Right lobe of liver (tissue), 6 donors: ENCODE results near the gene TMEM253. TPM values are rescaled to one million over a fixed set of nuclear protein-coding genes. Genes with fewer than 3 reads are reported as not detected.

Experiments used
- ATAC-seq, 4 donors: fragments of 200-7000 bp; cut with Tn5 transposase; one replicate each; pipeline ENCODE4 v1.9.1; 2020; ENCODE audit warnings: mild to moderate bottlenecking in 4 of 4, moderate library complexity in 4 of 4
- DNase-seq, 3 donors: peaks; one replicate each; pipeline ENCODE4 v3.0.0-alpha.2; 2020
- H3K27ac ChIP-seq, 3 donors: fragments of 200-600 bp; one replicate each; pipeline ENCODE4 v1.8.0; 2022
- H3K27me3 ChIP-seq, 2 donors: fragments of 200-600 bp; one replicate each; pipeline ENCODE4 v1.8.0; 2022
- H3K36me3 ChIP-seq, 4 donors: fragments of 200-600 bp; sonication (generic) in 1 of 4; one replicate each; pipeline versions ENCODE4 v1.5.1 to v1.8.0; 2017 to 2022; ENCODE audit warnings: control low read depth in 1 of 4
- H3K4me1 ChIP-seq, 4 donors: fragments of 200-600 bp; sonication (generic) in 1 of 4; one replicate each; pipeline versions ENCODE4 v1.5.1 to v1.8.0; 2017 to 2022; ENCODE audit warnings: control low read depth in 1 of 4
- H3K4me3 ChIP-seq, 3 donors: fragments of 200-600 bp; one replicate each; pipeline ENCODE4 v1.8.0; 2022
- H3K9me3 ChIP-seq, 4 donors: fragments of 200-600 bp; sonication (generic) in 1 of 4; one replicate each; pipeline versions ENCODE4 v1.5.1 to v1.8.0; 2017 to 2022; ENCODE audit warnings: control low read depth in 1 of 4
- POLR2A ChIP-seq: fragments of 450-650 bp; IDR thresholded peaks from one replicate; pipeline ENCODE4 v1.6.1; 2017; ENCODE audit warnings: antibody characterized with exemption, mild to moderate bottlenecking
- WGBS: methylation state at CpG from one replicate; pipeline ENCODE4 v1.1.6; 2018; ENCODE audit warnings: low coverage, low lambda C conversion rate; ENCODE audit not compliant: insufficient coverage; ENCODE audit errors: missing lambda C conversion rate; 5-methylcytosine and 5-hydroxymethylcytosine counted together
- intact Hi-C, 2 donors: fragments of 100-400 bp; cut with DNase I; formaldehyde crosslinking; loops; one replicate each; pipeline versions ENCODE4 v1.11.2 to v1.14.1; 2022
- total RNA-seq, 6 experiments: library from RNA; depleted of rRNA in 2 of 6; stranded (reverse); fragments of >200 nt in 2 of 6; fragmentation: NEBNext Ultra II Directional in 3 of 6; extraction: Animal tissue kit (Norgen Biotek cat#: 25700) in 3 of 6; gene quantifications; one replicate each; pipeline versions ENCODE4 v1.1.0 to v1.2.4, GENCODE V29; 2016 to 2023
- TF ChIP-seq, protein P1 (sequence below), 4 donors: fragments of 200-600 bp in 3 of 4; fragments of 450-650 bp in 1 of 4; IDR thresholded peaks; one replicate each; pipeline versions ENCODE4 v1.5.1 to v1.8.0; 2016 to 2022; ENCODE audit warnings: antibody characterized with exemption in 4 of 4, mild to moderate bottlenecking in 2 of 4
- donor health status: DM: no; HTN: yes; CAD: no.
- donor health status: DM: no; HTN: no; CAD: no.
- donor health status: DM: no; HTN: no; CAD: no.
- donor health status: DM: no; HTN: yes; CAD: no.
- donor health status: DM: no; HTN: yes; CAD: no.

Gene TMEM253
- total RNA-seq, 6 experiments from 2014 or later: 0.20 to 1.2 (median 0.38) TPM; not detected in 2

DNA sequence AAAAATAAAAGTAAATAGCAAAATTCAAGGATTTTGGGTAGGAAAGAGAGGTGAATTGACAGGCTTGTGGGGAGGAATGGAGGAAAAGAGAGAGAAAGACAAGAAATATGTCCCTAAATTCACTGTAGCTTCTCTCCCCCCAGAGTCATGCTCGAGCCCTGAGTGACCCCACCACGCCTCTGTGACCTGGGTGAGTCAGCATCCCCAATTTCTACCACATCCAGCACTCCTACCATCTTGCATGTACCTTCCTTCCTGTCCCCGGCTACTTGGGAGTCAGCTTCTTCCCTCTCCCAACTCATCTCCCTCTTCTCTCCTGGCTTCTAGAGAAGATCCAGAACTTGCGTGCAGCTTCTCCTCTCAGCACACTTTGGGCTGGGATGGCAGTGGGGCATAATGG, 12.2 kb upstream of the TMEM253 start:
- Histone ChIP-seq H3K36me3 (peaks cover 0 to 29% (median 12%) of the 10 kb centered on the region in 4 donors), H3K9me3 (no peaks in the 10 kb centered on the region), H3K4me3 (no peak overlapping the region), H3K27ac (no peak overlapping the region), H3K4me1 (peaks cover 0 to 21% (median 8%) of the 10 kb centered on the region in 4 donors), H3K27me3 (no peaks in the 10 kb centered on the region)
- ATAC-seq: no peak
- intact Hi-C loops: no loop called here
- DNase-seq: no peak
- TF ChIP-seq, protein P1, sequence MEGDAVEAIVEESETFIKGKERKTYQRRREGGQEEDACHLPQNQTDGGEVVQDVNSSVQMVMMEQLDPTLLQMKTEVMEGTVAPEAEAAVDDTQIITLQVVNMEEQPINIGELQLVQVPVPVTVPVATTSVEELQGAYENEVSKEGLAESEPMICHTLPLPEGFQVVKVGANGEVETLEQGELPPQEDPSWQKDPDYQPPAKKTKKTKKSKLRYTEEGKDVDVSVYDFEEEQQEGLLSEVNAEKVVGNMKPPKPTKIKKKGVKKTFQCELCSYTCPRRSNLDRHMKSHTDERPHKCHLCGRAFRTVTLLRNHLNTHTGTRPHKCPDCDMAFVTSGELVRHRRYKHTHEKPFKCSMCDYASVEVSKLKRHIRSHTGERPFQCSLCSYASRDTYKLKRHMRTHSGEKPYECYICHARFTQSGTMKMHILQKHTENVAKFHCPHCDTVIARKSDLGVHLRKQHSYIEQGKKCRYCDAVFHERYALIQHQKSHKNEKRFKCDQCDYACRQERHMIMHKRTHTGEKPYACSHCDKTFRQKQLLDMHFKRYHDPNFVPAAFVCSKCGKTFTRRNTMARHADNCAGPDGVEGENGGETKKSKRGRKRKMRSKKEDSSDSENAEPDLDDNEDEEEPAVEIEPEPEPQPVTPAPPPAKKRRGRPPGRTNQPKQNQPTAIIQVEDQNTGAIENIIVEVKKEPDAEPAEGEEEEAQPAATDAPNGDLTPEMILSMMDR (IDR thresholded peaks at IDR 0.05): no peak
- TF ChIP-seq POLR2A: no peak
- 77% methylated on average over 4 of the region's 4 CpGs for WGBS

DNA sequence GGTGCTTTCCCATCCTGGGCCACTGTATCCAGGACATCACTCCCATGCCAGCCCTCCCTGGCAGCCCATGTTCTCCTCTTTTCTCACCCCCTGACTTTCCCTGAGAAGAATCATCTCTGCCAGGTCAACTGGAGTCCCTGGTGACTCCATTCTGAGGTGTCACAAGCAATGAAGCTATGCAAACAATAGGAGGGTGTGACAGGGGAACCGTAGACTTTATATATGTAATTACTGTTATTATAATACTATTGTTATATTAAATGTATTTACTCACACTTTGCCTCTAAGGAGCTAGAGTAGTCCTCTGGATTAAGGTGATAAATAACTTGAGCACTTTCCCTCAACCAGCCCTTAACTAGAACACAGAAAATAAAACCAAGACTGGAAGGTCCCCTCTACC, 11.6 kb upstream of the TMEM253 start:
- H3K36me3 ChIP-seq: peaks cover 0 to 28% (median 12%) of the 10 kb centered on the region in 4 donors
- WGBS: 60% methylated on average over 1 of the region's 1 CpG
- intact Hi-C loops: no loop called here
- H3K4me1 ChIP-seq: peaks cover 0 to 15% (median 5%) of the 10 kb centered on the region in 4 donors
- no peak for ATAC-seq
- H3K27me3 ChIP-seq: no peaks in the 10 kb centered on the region
- DNase-seq: no peak
- no peak overlapping the region for H3K27ac ChIP-seq
- no peaks in the 10 kb centered on the region for H3K9me3 ChIP-seq
- no peak overlapping the region for H3K4me3 ChIP-seq
- TF ChIP-seq, protein P1 (IDR thresholded peaks at IDR 0.05): no peak
- TF ChIP-seq POLR2A: no peak

DNA sequence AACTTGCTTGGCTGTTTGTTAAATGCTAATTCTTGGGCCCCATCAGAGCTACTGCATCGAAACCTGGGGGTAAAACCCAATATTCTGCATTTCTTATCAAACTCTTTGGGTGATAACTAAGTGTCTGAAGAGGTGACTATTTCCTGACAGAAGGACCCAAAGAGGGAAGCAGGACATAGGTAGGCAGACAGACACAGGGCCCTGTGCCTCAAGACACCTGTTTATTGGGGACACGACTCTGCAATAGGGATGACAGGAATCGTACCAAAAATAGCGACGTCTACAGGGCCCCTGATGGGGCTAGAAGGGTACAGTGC, 11.0 kb upstream of the TMEM253 start:
- H3K36me3 ChIP-seq: peaks cover 0 to 23% (median 12%) of the 10 kb centered on the region in 4 donors
- WGBS: 100% methylated on average over 1 of the region's 5 CpGs
- intact Hi-C loops: loop anchor here (5.0 to 10.0 kb wide), 2 partner anchors 73 to 75 kb away; no protein-coding TSS in a partner anchor

DNA sequence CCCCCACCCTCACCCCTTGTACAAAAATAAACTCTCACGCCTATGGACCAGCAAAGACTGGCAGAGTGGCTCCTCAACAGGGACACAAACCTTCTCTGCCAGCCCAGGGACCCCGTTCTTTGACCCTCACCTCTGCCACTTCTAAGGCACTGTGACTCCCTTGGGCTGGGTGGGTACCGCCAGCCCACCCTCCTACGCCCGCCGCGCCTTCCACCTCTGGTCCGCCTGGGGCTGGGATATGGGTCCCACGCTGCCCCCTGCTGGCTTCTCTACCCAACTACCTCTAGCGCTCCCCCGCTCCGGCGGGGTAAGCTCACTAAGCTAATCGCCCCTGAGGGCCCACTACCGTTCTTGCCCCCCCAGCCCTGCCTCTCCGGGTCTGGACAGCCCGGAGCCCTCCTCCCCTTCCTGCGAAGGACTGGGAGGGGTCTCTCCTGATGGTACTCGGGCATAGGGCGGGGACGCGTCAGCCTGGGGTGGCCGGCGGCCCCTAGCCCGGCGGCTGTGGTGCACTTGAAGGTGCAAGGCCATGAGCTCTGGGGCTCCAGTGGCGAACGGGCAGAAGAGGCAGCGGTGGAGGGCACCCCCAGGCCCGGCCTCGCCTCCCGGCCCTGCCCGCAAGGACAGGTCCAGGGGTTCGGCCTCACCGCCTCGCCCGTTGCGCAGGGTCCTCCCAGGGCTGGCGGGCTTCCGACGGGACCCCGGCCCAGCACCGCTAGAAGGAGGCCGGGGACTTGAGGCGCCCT, 10.5 kb upstream of the TMEM253 start:
- Histone ChIP-seq H3K9me3 (no peaks in the 10 kb centered on the region), H3K27ac (no peak overlapping the region), H3K27me3 (no peaks in the 10 kb centered on the region), H3K4me3 (no peak overlapping the region), H3K4me1 (peaks cover 0 to 4% (median 0%) of the 10 kb centered on the region in 4 donors), H3K36me3 (peaks cover 0 to 22% (median 12%) of the 10 kb centered on the region in 4 donors)
- DNase-seq (peak in 1 of 3 donors; percentile 62), ATAC-seq (peak in 1 of 4 donors; percentile 13)
- intact Hi-C loops: loop anchor here (5.0 to 10.0 kb wide), 2 partner anchors 73 to 76 kb away; no protein-coding TSS in a partner anchor
- WGBS: 91% methylated on average over 4 of the region's 45 CpGs
- TF ChIP-seq POLR2A: no peak
- TF ChIP-seq, protein P1 (IDR thresholded peaks at IDR 0.05): peak; percentile 12 to 45 (median 32)

More for the DNA sequence above, 11.0 kb upstream of the TMEM253 start:
- no peaks in the 10 kb centered on the region for H3K9me3 ChIP-seq
- peaks cover 0 to 10% (median 2%) of the 10 kb centered on the region in 4 donors for H3K4me1 ChIP-seq
- TF ChIP-seq POLR2A: no peak
- TF ChIP-seq, protein P1 (IDR thresholded peaks at IDR 0.05): no peak
- ATAC-seq: no peak
- H3K27me3 ChIP-seq: no peaks in the 10 kb centered on the region
- H3K4me3 ChIP-seq: no peak overlapping the region
- H3K27ac ChIP-seq: no peak overlapping the region
- no peak for DNase-seq
